H1 (cell line): ENCODE data around the gene IRS1. TPM values are rescaled to one million over a fixed set of nuclear protein-coding genes. Genes with fewer than 3 reads are reported as not detected.

Experiments
- CTCF ChIA-PET: fragments of 300-600 bp; sonication (Branson Sonifier 250); formaldehyde crosslinking; loops from one replicate; lab custom pipeline; 2021; ENCODE audit not compliant: partially characterized antibody; lab: Charles Lee
- POLR2A ChIA-PET: fragments of 300-600 bp; sonication (Branson Sonifier 250); formaldehyde crosslinking; loops from one replicate; lab custom pipeline; 2021; ENCODE audit warnings: inconsistent platforms; ENCODE audit not compliant: partially characterized antibody; lab: Charles Lee
- DNase-seq, 2 experiments: peaks; one replicate each; pipeline versions ENCODE4 v3.0.0 to v3.0.0-alpha.2; 2010 to 2022; ENCODE audit warnings: low spot score in 2 of 2, low read depth in 1 of 2, mixed read lengths in 1 of 2
- FAIRE-seq: peaks from 2 replicates; lab custom pipeline; 2011; peaks lifted over from hg19 to GRCh38; lab: Jason Lieb, UNC
- H2AFZ ChIP-seq: 2 replicates; pipeline ENCODE4 v1.8.1; 2012; ENCODE audit warnings: low read length, inconsistent platforms
- H2AK5ac ChIP-seq: 2 replicates; pipeline ENCODE4 v1.6.1; 2013; ENCODE audit warnings: low read depth, low read length
- H2BK120ac ChIP-seq: replicated peaks from 2 replicates; pipeline ENCODE3; 2013; ENCODE audit warnings: low read depth, low read length, inconsistent platforms
- H2BK12ac ChIP-seq: 2 replicates; pipeline ENCODE4 v1.6.1; 2013; ENCODE audit warnings: low read depth, low read length
- H2BK15ac ChIP-seq: 2 replicates; pipeline ENCODE4 v1.6.1; 2013; ENCODE audit warnings: low read length
- H2BK20ac ChIP-seq: 2 replicates; pipeline ENCODE4 v1.6.1; 2013; ENCODE audit warnings: low read length
- H2BK5ac ChIP-seq: 2 replicates; pipeline ENCODE4 v1.6.1; 2013; ENCODE audit warnings: low read depth, low read length
- H3K14ac ChIP-seq: 2 replicates; pipeline ENCODE4 v1.6.1; 2013; ENCODE audit warnings: inconsistent platforms; ENCODE audit not compliant: insufficient read length
- H3K18ac ChIP-seq: 2 replicates; pipeline ENCODE4 v1.6.1; 2013; ENCODE audit warnings: low read length; ENCODE audit errors: extremely low read depth
- H3K23ac ChIP-seq: 2 replicates; pipeline ENCODE4 v1.6.1; 2013; ENCODE audit warnings: inconsistent platforms; ENCODE audit not compliant: insufficient read length
- H3K23me2 ChIP-seq: 2 replicates; pipeline ENCODE4 v1.6.1; 2013; ENCODE audit warnings: low read depth, low read length
- H3K27ac ChIP-seq: 2 replicates; pipeline ENCODE4 v1.6.1; 2011; ENCODE audit warnings: low read depth, low read length, inconsistent platforms
- H3K27me3 ChIP-seq, 4 experiments: replicated peaks in 1 of 4; 1 replicate in 1 of 4; 2 replicates in 3 of 4; pipeline versions ENCODE4 v1.6.1 to v1.8.1; 2011 to 2013; ENCODE audit warnings: low read length in 3 of 4, mild to moderate bottlenecking in 3 of 4, inconsistent platforms in 2 of 4, mixed read lengths in 2 of 4, moderate library complexity in 1 of 4; ENCODE audit not compliant: control insufficient read depth in 3 of 4, insufficient read depth in 3 of 4; ENCODE audit errors: extremely low read depth in 1 of 4
- H3K36me3 ChIP-seq, 4 experiments: 2 replicates each; pipeline versions ENCODE4 v1.6.1 to v1.8.1; 2011 to 2013; ENCODE audit warnings: mild to moderate bottlenecking in 4 of 4, low read length in 3 of 4, moderate library complexity in 2 of 4, control low read depth in 1 of 4, inconsistent platforms in 1 of 4; ENCODE audit not compliant: insufficient read depth in 4 of 4, control insufficient read depth in 2 of 4
- H3K4ac ChIP-seq: replicated peaks from 2 replicates; pipeline ENCODE3; 2013; ENCODE audit warnings: low read length, low read depth, mixed read lengths, inconsistent platforms; ENCODE audit not compliant: insufficient read length
- H3K4me1 ChIP-seq, 4 experiments: replicated peaks in 1 of 4; 1 replicate in 1 of 4; 2 replicates in 3 of 4; pipeline versions ENCODE4 v1.6.1 to v1.8.1; 2011 to 2013; ENCODE audit warnings: low read length in 3 of 4, inconsistent platforms in 2 of 4, mixed read lengths in 1 of 4; ENCODE audit not compliant: insufficient read depth in 4 of 4, control insufficient read depth in 3 of 4
- H3K4me2 ChIP-seq, 2 experiments: 2 replicates each; pipeline versions ENCODE4 v1.6.1 to v1.8.1; 2011 to 2013; ENCODE audit warnings: low read depth in 2 of 2, low read length in 2 of 2, control low read depth in 1 of 2, inconsistent platforms in 1 of 2, mild to moderate bottlenecking in 1 of 2; ENCODE audit not compliant: insufficient read depth in 1 of 2
- H3K4me3 ChIP-seq, 4 experiments: fragments of 200-600, 300-600 bp in 1 of 4; sonication (generic), shearing (Covaris generic), sonication (Bioruptor Twin) in 1 of 4; 2 replicates each; pipeline versions ENCODE4 v1.5.1 to v1.8.1; 2011 to 2016; ENCODE audit warnings: low read length in 4 of 4, low read depth in 3 of 4, control low read depth in 2 of 4, inconsistent platforms in 2 of 4, mild to moderate bottlenecking in 2 of 4, mixed read lengths in 1 of 4, moderate library complexity in 1 of 4; ENCODE audit not compliant: insufficient read depth in 2 of 4; ENCODE audit errors: extremely low read depth in 1 of 4
- H3K56ac ChIP-seq: replicated peaks from 2 replicates; pipeline ENCODE3; 2013; ENCODE audit warnings: low read depth, mild to moderate bottlenecking, mixed read lengths, low read length, inconsistent platforms; ENCODE audit not compliant: insufficient read length
- H3K79me1 ChIP-seq: 2 replicates; pipeline ENCODE4 v1.6.1; 2013; ENCODE audit warnings: low read depth, low read length, control low read depth
- H3K79me2 ChIP-seq, 2 experiments: 2 replicates each; pipeline versions ENCODE4 v1.6.1 to v1.8.1; 2012 to 2013; ENCODE audit warnings: low read length in 2 of 2, mild to moderate bottlenecking in 2 of 2, inconsistent platforms in 1 of 2; ENCODE audit not compliant: insufficient read depth in 2 of 2, control insufficient read depth in 1 of 2
- H3K9ac ChIP-seq, 4 experiments: replicated peaks in 1 of 4; 1 replicate in 1 of 4; 2 replicates in 3 of 4; pipeline versions ENCODE4 v1.6.1 to v1.8.1; 2011 to 2013; ENCODE audit warnings: low read depth in 3 of 4, low read length in 3 of 4, control low read depth in 2 of 4, mild to moderate bottlenecking in 2 of 4, moderate library complexity in 2 of 4, inconsistent platforms in 1 of 4; ENCODE audit errors: extremely low read depth in 1 of 4
- H3K9me3 ChIP-seq, 2 experiments: 2 replicates each; pipeline versions ENCODE4 v1.6.1 to v1.8.1; 2012 to 2013; ENCODE audit warnings: mild to moderate bottlenecking in 2 of 2, moderate library complexity in 2 of 2, control low read depth in 1 of 2, inconsistent platforms in 1 of 2, low read depth in 1 of 2, low read length in 1 of 2, mixed read lengths in 1 of 2; ENCODE audit not compliant: insufficient read depth in 2 of 2
- H4K20me1 ChIP-seq, 2 experiments: replicated peaks in 1 of 2; 2 replicates each; pipeline versions ENCODE3 to v1.8.1; 2011 to 2013; ENCODE audit warnings: inconsistent platforms in 2 of 2, low read length in 2 of 2, mild to moderate bottlenecking in 1 of 2; ENCODE audit not compliant: insufficient read depth in 2 of 2, control insufficient read depth in 1 of 2
- H4K5ac ChIP-seq: 2 replicates; pipeline ENCODE4 v1.6.1; 2013; ENCODE audit warnings: low read length, low read depth, mixed read lengths, inconsistent platforms; ENCODE audit not compliant: insufficient read length
- H4K8ac ChIP-seq: 2 replicates; pipeline ENCODE4 v1.8.0; 2013; ENCODE audit warnings: mild to moderate bottlenecking, moderate library complexity, low read length, inconsistent platforms; ENCODE audit not compliant: insufficient read depth; ENCODE audit errors: extremely low read depth
- H4K91ac ChIP-seq: replicated peaks from 2 replicates; pipeline ENCODE3; 2013; ENCODE audit warnings: low read length, mixed read lengths, inconsistent platforms; ENCODE audit not compliant: insufficient read length
- CTBP2 ChIP-seq: IDR thresholded peaks from 2 replicates; pipeline ENCODE4 v1.7.0; 2011; ENCODE audit warnings: borderline replicate concordance, mild to moderate bottlenecking, moderate library complexity, mixed read lengths, low read length; ENCODE audit not compliant: insufficient read depth, insufficient read length
- EGR1 ChIP-seq: IDR thresholded peaks from 2 replicates; pipeline ENCODE4 v1.6.1; 2011; ENCODE audit warnings: low read depth, low read length, borderline replicate concordance
- EP300 ChIP-seq, 2 experiments: IDR thresholded peaks; 1 replicate in 1 of 2; 2 replicates in 1 of 2; pipeline ENCODE4 v1.6.1; 2011 to 2012; ENCODE audit warnings: low read depth in 2 of 2, low read length in 2 of 2, mild to moderate bottlenecking in 2 of 2, borderline replicate concordance in 1 of 2, inconsistent platforms in 1 of 2, moderate library complexity in 1 of 2
- RBBP5 ChIP-seq: IDR thresholded peaks from 2 replicates; pipeline ENCODE4 v1.7.1; 2012; ENCODE audit warnings: low read depth, mild to moderate bottlenecking, inconsistent platforms, low read length, moderate library complexity, borderline replicate concordance
- ZNF274 ChIP-seq: IDR thresholded peaks from 2 replicates; pipeline ENCODE4 v1.7.0; 2012; ENCODE audit warnings: low read length, borderline replicate concordance; ENCODE audit errors: extremely low read depth
- WGBS, 2 experiments: shearing (Covaris generic) in 1 of 2; methylation state at CpG; one replicate each; pipeline versions ENCODE4 v1.1.6 to v1.1.7; 2013 to 2015; ENCODE audit warnings: low lambda C conversion rate in 2 of 2, mixed read lengths in 2 of 2, inconsistent platforms in 1 of 2, low coverage in 1 of 2, missing lambda C conversion rate in 1 of 2; ENCODE audit not compliant: insufficient replicate concordance in 2 of 2, insufficient coverage in 1 of 2, insufficient read length in 1 of 2; ENCODE audit errors: extremely low coverage in 1 of 2, missing lambda C conversion rate in 1 of 2; 5-methylcytosine and 5-hydroxymethylcytosine counted together
- polyA plus RNA-seq, 7 experiments: library from polyadenylated mRNA; depleted of rRNA in 3 of 7; stranded (reverse) in 5 of 7; unstranded in 2 of 7; fragments of >200 nt in 5 of 7; fragments of 200-250 nt in 2 of 7; gene quantifications; 1 replicate in 5 of 7; 2 replicates in 1 of 7; 4 replicates in 1 of 7; pipeline versions ENCODE4 v1.2.1 to v1.2.3, GENCODE V29; 2011 to 2013; ENCODE audit warnings: missing spikeins in 2 of 7, mixed read lengths in 2 of 7
- total RNA-seq: library from RNA; stranded (reverse); fragmentation: NEBNext Ultra II Directional; extraction: Animal tissue kit (Norgen Biotek cat#: 25700); gene quantifications from 2 replicates; pipeline ENCODE4 v1.2.1, GENCODE V29; 2021

IRS1 gene
- total and polyA plus RNA-seq, 2 of the 8 experiments (the other 6 are each of a cell fraction or from before 2014, with no cell fraction given) = 9.1 to 26.9 TPM

DNA sequence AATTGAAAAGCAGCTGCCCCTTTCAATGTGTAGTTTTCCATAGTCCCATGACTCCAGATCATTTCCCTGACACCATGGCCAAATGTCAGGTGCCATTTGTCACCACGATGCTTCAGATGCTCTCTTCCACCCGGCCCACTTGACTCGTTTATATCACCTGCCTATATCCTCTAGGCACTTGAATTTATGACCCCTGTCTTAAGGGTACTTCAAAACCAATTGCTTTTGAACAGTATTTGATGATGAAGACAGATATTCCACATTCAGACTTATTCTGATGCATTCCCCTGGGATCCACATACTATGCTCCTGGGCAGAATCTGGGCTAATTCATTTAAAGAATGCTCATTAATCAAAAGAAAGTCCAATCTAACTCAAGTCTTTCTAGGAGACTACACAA lies 19.3 kb upstream of the IRS1 start:
- WGBS, 2 experiments = 90% methylated on average over 3 of the region's 3 CpGs; no CpG with 5 or more reads in 1 of the 2 experiments
- ChIA-PET CTCF (no interaction called here), POLR2A (no interaction called here)
- Histone ChIP-seq H4K5ac (no peak overlapping the region), H3K18ac (no peak overlapping the region), H3K27me3 (no peaks in the 10 kb centered on the region), H4K20me1 (no peaks in the 10 kb centered on the region), H3K4me3 (no peak overlapping the region), H3K9ac (no peak overlapping the region), H3K9me3 (no peaks in the 10 kb centered on the region), H3K27ac (no peak overlapping the region), H3K79me1 (no peaks in the 10 kb centered on the region), H3K56ac (no peak overlapping the region), H3K4ac (no peak overlapping the region), H3K4me1 (no peaks in the 10 kb centered on the region), H3K23ac (no peak overlapping the region), H3K14ac (no peak overlapping the region), H3K79me2 (no peaks in the 10 kb centered on the region), H2AFZ (no peak overlapping the region), H2BK12ac (no peak overlapping the region), H4K91ac (no peak overlapping the region), H3K4me2 (no peak overlapping the region), H2BK5ac (no peak overlapping the region), H2AK5ac (no peak overlapping the region), H2BK15ac (no peak overlapping the region), H2BK120ac (no peak overlapping the region), H2BK20ac (no peak overlapping the region), H3K36me3 (no peaks in the 10 kb centered on the region), H4K8ac (no peak overlapping the region), H3K23me2 (no peaks in the 10 kb centered on the region)
- no peak for DNase-seq
- FAIRE-seq = no peak
- TF ChIP-seq EGR1 (no peak), ZNF274 (no peak), CTBP2 (no peak), RBBP5 (no peak), EP300 (IDR thresholded peaks at IDR 0.05; ENCODE audit: borderline replicate concordance in 1 of 2, low read depth in 2 of 2, low read length in 2 of 2) (no peak)
